22Rv1 (cell line): ENCODE results near the gene CDH6.

Experiments
- ZFX ChIP-seq: fragments of 450-650 bp; IDR thresholded peaks from 2 replicates; pipeline ENCODE4 v1.6.1; 2017; ENCODE audit warnings: antibody characterized with exemption, borderline replicate concordance
- TF ChIP-seq, protein P1 (sequence below): fragments of 450-650 bp; IDR thresholded peaks from 2 replicates; pipeline ENCODE4 v1.5.1; 2017; ENCODE audit warnings: mild to moderate bottlenecking

DNA sequence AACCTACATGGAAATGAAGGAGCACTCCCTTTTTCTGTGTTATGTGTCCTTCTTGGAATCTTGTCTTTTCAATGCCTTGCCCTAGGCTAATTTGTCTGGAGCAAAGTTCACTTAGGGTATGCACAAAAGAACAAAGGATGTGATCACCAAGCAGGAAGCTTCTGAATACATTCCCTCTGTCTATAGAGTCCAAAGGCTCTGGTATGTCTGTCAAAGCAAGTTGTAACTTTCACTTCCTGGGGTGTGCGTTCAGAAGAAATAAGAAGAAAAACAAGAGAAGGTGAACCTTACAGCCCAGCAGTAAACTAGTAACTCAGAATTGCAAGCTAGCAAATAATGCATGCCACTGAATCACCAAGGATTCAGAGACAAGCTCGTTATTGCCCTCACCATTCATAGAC lies 31.7 kb upstream of the CDH6 start:
- TF ChIP-seq, protein P1, sequence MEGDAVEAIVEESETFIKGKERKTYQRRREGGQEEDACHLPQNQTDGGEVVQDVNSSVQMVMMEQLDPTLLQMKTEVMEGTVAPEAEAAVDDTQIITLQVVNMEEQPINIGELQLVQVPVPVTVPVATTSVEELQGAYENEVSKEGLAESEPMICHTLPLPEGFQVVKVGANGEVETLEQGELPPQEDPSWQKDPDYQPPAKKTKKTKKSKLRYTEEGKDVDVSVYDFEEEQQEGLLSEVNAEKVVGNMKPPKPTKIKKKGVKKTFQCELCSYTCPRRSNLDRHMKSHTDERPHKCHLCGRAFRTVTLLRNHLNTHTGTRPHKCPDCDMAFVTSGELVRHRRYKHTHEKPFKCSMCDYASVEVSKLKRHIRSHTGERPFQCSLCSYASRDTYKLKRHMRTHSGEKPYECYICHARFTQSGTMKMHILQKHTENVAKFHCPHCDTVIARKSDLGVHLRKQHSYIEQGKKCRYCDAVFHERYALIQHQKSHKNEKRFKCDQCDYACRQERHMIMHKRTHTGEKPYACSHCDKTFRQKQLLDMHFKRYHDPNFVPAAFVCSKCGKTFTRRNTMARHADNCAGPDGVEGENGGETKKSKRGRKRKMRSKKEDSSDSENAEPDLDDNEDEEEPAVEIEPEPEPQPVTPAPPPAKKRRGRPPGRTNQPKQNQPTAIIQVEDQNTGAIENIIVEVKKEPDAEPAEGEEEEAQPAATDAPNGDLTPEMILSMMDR: no peak
- TF ChIP-seq ZFX: no peak
